Measurements from ENCODE around the gene PAX3. TPM values are rescaled to one million over a fixed set of nuclear protein-coding genes. Genes with fewer than 3 reads are reported as not detected.

The PAX3 gene
- total RNA-seq (not detected), total RNA-seq (0.08 to 0.58 reads per million in 2 donors)

GRCh38 chr2:222298311-222299150 lies at the start of gene PAX3:
Gene PAX3 (minus strand): TSS chr2:222298998. CDS start chr2:222298615, 383 bp downstream.
- peaks cover 88% of the 10 kb centered on the region for H3K27me3 Mint-ChIP-seq
- ATAC-seq (no peak), DNase-seq (no peak)
- no peaks in the 10 kb centered on the region for H3K9me3 ChIP-seq (ENCODE audit: control insufficient read depth, low read length, poor library complexity, severe bottlenecking)
- H3K4me3 Mint-ChIP-seq = peak within 1 kb of the TSS; percentile 1
- peaks cover 8% of the 10 kb centered on the region for H3K36me3 Mint-ChIP-seq (ENCODE audit: low read depth)
- H3K27ac Mint-ChIP-seq = no peak within 1 kb of the TSS
- H3K4me1 Mint-ChIP-seq = peaks cover 26% of the 10 kb centered on the region

GRCh38 chr2:222341331-222341730 lies 42.5 kb upstream of the PAX3 start:
- Mint-ChIP-seq H3K4me1 (no peaks in the 10 kb centered on the region), H3K27ac (no peak overlapping the region), H3K36me3 (ENCODE audit: low read depth) (no peaks in the 10 kb centered on the region), H3K4me3 (no peak overlapping the region), H3K27me3 (no peaks in the 10 kb centered on the region)
- DNase-seq = no peak
- no peaks in the 10 kb centered on the region for H3K9me3 ChIP-seq (ENCODE audit: control insufficient read depth, low read length, poor library complexity, severe bottlenecking)
- ATAC-seq = no peak

GRCh38 chr2:222338374-222338773 lies 39.6 kb upstream of the PAX3 start:
- Mint-ChIP-seq H3K27me3 (no peaks in the 10 kb centered on the region), H3K4me3 (no peak overlapping the region), H3K36me3 (ENCODE audit: low read depth) (no peaks in the 10 kb centered on the region), H3K27ac (no peak overlapping the region), H3K4me1 (no peaks in the 10 kb centered on the region)
- DNase-seq (no peak), ATAC-seq (no peak)
- H3K9me3 ChIP-seq (ENCODE audit: control insufficient read depth, low read length, poor library complexity, severe bottlenecking) = no peaks in the 10 kb centered on the region

GRCh38 chr2:222336931-222337330 lies 38.1 kb upstream of the PAX3 start:
- DNase-seq = no peak
- H3K4me1 Mint-ChIP-seq = no peaks in the 10 kb centered on the region
- no peaks in the 10 kb centered on the region for H3K9me3 ChIP-seq (ENCODE audit: control insufficient read depth, low read length, poor library complexity, severe bottlenecking)
- no peaks in the 10 kb centered on the region for H3K36me3 Mint-ChIP-seq (ENCODE audit: low read depth)
- no peak overlapping the region for H3K27ac Mint-ChIP-seq
- H3K27me3 Mint-ChIP-seq = no peaks in the 10 kb centered on the region
- no peak overlapping the region for H3K4me3 Mint-ChIP-seq
- no peak for ATAC-seq

GRCh38 chr2:222336442-222336841 lies 37.6 kb upstream of the PAX3 start:
- H3K9me3 ChIP-seq (ENCODE audit: control insufficient read depth, low read length, poor library complexity, severe bottlenecking) = no peaks in the 10 kb centered on the region
- no peak overlapping the region for H3K27ac Mint-ChIP-seq
- ATAC-seq = no peak
- no peak for DNase-seq
- no peaks in the 10 kb centered on the region for H3K4me1 Mint-ChIP-seq
- H3K36me3 Mint-ChIP-seq (ENCODE audit: low read depth) = no peaks in the 10 kb centered on the region
- H3K4me3 Mint-ChIP-seq = no peak overlapping the region
- no peaks in the 10 kb centered on the region for H3K27me3 Mint-ChIP-seq

- ATAC-seq = no peak
- Mint-ChIP-seq H3K36me3 (ENCODE audit: low read depth) (no peaks in the 10 kb centered on the region), H3K27ac (no peak overlapping the region), H3K4me1 (no peaks in the 10 kb centered on the region), H3K4me3 (no peak overlapping the region), H3K27me3 (no peaks in the 10 kb centered on the region)
- H3K9me3 ChIP-seq (ENCODE audit: control insufficient read depth, low read length, poor library complexity, severe bottlenecking) = no peaks in the 10 kb centered on the region
- DNase-seq = no peak
These were observed 36.1 kb upstream of the PAX3 start for GRCh38 chr2:222334914-222335313.

- Mint-ChIP-seq H3K4me1 (no peaks in the 10 kb centered on the region), H3K27me3 (peaks cover 5% of the 10 kb centered on the region), H3K4me3 (no peak overlapping the region), H3K36me3 (ENCODE audit: low read depth) (no peaks in the 10 kb centered on the region), H3K27ac (no peak overlapping the region)
- ATAC-seq (no peak), DNase-seq (no peak)
- H3K9me3 ChIP-seq (ENCODE audit: control insufficient read depth, low read length, poor library complexity, severe bottlenecking) = no peaks in the 10 kb centered on the region
These were observed 34.6 kb upstream of the PAX3 start for GRCh38 chr2:222333397-222333796.

- ATAC-seq (no peak), DNase-seq (no peak)
- no peaks in the 10 kb centered on the region for H3K9me3 ChIP-seq (ENCODE audit: control insufficient read depth, low read length, poor library complexity, severe bottlenecking)
- H3K4me1 Mint-ChIP-seq = no peaks in the 10 kb centered on the region
- H3K27ac Mint-ChIP-seq = no peak overlapping the region
- H3K36me3 Mint-ChIP-seq (ENCODE audit: low read depth) = no peaks in the 10 kb centered on the region
- no peak overlapping the region for H3K4me3 Mint-ChIP-seq
- peaks cover 5% of the 10 kb centered on the region for H3K27me3 Mint-ChIP-seq
These were observed 33.3 kb upstream of the PAX3 start for GRCh38 chr2:222332116-222332515.

- H3K27ac Mint-ChIP-seq = no peak overlapping the region
- no peak overlapping the region for H3K4me3 Mint-ChIP-seq
- ATAC-seq (no peak), DNase-seq (no peak)
- no peaks in the 10 kb centered on the region for H3K9me3 ChIP-seq (ENCODE audit: control insufficient read depth, low read length, poor library complexity, severe bottlenecking)
- H3K27me3 Mint-ChIP-seq = peaks cover 5% of the 10 kb centered on the region
- no peaks in the 10 kb centered on the region for H3K4me1 Mint-ChIP-seq
- H3K36me3 Mint-ChIP-seq (ENCODE audit: low read depth) = no peaks in the 10 kb centered on the region
These were observed 32.1 kb upstream of the PAX3 start for GRCh38 chr2:222330910-222331309.

GRCh38 chr2:222322236-222322635 lies 23.4 kb upstream of the PAX3 start:
- ATAC-seq = no peak
- H3K27ac Mint-ChIP-seq = no peak overlapping the region

GRCh38 chr2:222320436-222321395 lies 21.9 kb upstream of the PAX3 start:
- ATAC-seq (no peak), DNase-seq (no peak)
- Mint-ChIP-seq H3K36me3 (ENCODE audit: low read depth) (peaks cover 2% of the 10 kb centered on the region), H3K27me3 (peaks cover 46% of the 10 kb centered on the region), H3K4me1 (peaks cover 6% of the 10 kb centered on the region), H3K27ac (no peak overlapping the region), H3K4me3 (peak overlapping the region; percentile 71)
- no peaks in the 10 kb centered on the region for H3K9me3 ChIP-seq (ENCODE audit: control insufficient read depth, low read length, poor library complexity, severe bottlenecking)

More at GRCh38 chr2:222322236-222322635, 23.4 kb upstream of the PAX3 start:
- Mint-ChIP-seq H3K4me3 (no peak overlapping the region), H3K4me1 (peaks cover 6% of the 10 kb centered on the region), H3K27me3 (peaks cover 34% of the 10 kb centered on the region), H3K36me3 (ENCODE audit: low read depth) (peaks cover 2% of the 10 kb centered on the region)
- DNase-seq = no peak
- H3K9me3 ChIP-seq (ENCODE audit: control insufficient read depth, low read length, poor library complexity, severe bottlenecking) = no peaks in the 10 kb centered on the region

- ATAC-seq (peak; percentile 52), DNase-seq (no peak)
- Mint-ChIP-seq H3K27ac (no peak overlapping the region), H3K27me3 (peaks cover 56% of the 10 kb centered on the region), H3K4me1 (peaks cover 6% of the 10 kb centered on the region), H3K36me3 (ENCODE audit: low read depth) (no peaks in the 10 kb centered on the region), H3K4me3 (peak overlapping the region; percentile 71)
- no peaks in the 10 kb centered on the region for H3K9me3 ChIP-seq (ENCODE audit: control insufficient read depth, low read length, poor library complexity, severe bottlenecking)
These were observed 21.0 kb upstream of the PAX3 start for GRCh38 chr2:222319586-222320435.
